22Rv1 (cell line): ENCODE measurements around the gene LCOR.

ENCODE experiments used
- ZFX ChIP-seq: fragments of 450-650 bp; IDR thresholded peaks from 2 replicates; pipeline ENCODE4 v1.6.1; 2017; ENCODE audit warnings: antibody characterized with exemption, borderline replicate concordance
- TF ChIP-seq, protein P1 (sequence below): fragments of 450-650 bp; IDR thresholded peaks from 2 replicates; pipeline ENCODE4 v1.5.1; 2017; ENCODE audit warnings: mild to moderate bottlenecking

- TF ChIP-seq, protein P1, sequence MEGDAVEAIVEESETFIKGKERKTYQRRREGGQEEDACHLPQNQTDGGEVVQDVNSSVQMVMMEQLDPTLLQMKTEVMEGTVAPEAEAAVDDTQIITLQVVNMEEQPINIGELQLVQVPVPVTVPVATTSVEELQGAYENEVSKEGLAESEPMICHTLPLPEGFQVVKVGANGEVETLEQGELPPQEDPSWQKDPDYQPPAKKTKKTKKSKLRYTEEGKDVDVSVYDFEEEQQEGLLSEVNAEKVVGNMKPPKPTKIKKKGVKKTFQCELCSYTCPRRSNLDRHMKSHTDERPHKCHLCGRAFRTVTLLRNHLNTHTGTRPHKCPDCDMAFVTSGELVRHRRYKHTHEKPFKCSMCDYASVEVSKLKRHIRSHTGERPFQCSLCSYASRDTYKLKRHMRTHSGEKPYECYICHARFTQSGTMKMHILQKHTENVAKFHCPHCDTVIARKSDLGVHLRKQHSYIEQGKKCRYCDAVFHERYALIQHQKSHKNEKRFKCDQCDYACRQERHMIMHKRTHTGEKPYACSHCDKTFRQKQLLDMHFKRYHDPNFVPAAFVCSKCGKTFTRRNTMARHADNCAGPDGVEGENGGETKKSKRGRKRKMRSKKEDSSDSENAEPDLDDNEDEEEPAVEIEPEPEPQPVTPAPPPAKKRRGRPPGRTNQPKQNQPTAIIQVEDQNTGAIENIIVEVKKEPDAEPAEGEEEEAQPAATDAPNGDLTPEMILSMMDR: no peak
- no peak for TF ChIP-seq ZFX
Measured at GRCh38 chr10:96902117-96902516, 70.0 kb downstream of the LCOR start.
